HG02938 (cell line): Measurements from ENCODE around the gene FBXO34.
"Not testable (repeated sequence)": the region's sequence is repeated elsewhere in the genome, so short reads cannot be mapped to it uniquely, and the experiment has no call there.

ENCODE experiments used
- ATAC-seq: cut with Tn5 transposase; IDR thresholded peaks from one replicate; pipeline ENCODE4 v1.9.1; 2021; ENCODE audit warnings: mild to moderate bottlenecking, moderate library complexity; ENCODE audit not compliant: unreplicated experiment

Gene FBXO34

GRCh38 chr14:55340482-55340881 lies 69.3 kb downstream of the FBXO34 start:
- no peak for ATAC-seq

GRCh38 chr14:55341781-55342180 lies 70.6 kb downstream of the FBXO34 start:
- ATAC-seq = no peak

- not testable (repeated sequence) for ATAC-seq
These were observed 73.5 kb downstream of the FBXO34 start for GRCh38 chr14:55344582-55345163.

GRCh38 chr14:55347040-55347439 lies 75.8 kb downstream of the FBXO34 start:
- no peak for ATAC-seq

GRCh38 chr14:55347748-55348147 lies 76.5 kb downstream of the FBXO34 start:
- ATAC-seq = no peak

GRCh38 chr14:55348766-55349453 lies 77.7 kb downstream of the FBXO34 start:
- no peak for ATAC-seq

- ATAC-seq = no peak
These were observed 78.3 kb downstream of the FBXO34 start for GRCh38 chr14:55349565-55349964.

GRCh38 chr14:55350461-55350860 lies 79.2 kb downstream of the FBXO34 start:
- no peak for ATAC-seq

- ATAC-seq = no peak
These were observed 79.9 kb downstream of the FBXO34 start for GRCh38 chr14:55351111-55351510.

- no peak for ATAC-seq
These were observed 81.0 kb downstream of the FBXO34 start for GRCh38 chr14:55352201-55352600.

GRCh38 chr14:55353686-55354467 lies 82.7 kb downstream of the FBXO34 start:
- no peak for ATAC-seq

- ATAC-seq = peak; percentile 58
These were observed 83.3 kb downstream of the FBXO34 start for GRCh38 chr14:55354500-55354899.

- ATAC-seq = no peak
These were observed 84.7 kb downstream of the FBXO34 start for GRCh38 chr14:55355922-55356321.

GRCh38 chr14:55356913-55357312 lies 85.7 kb downstream of the FBXO34 start:
- no peak for ATAC-seq

GRCh38 chr14:55359307-55359706 lies 88.1 kb downstream of the FBXO34 start:
- ATAC-seq = no peak

- no peak for ATAC-seq
These were observed 90.0 kb downstream of the FBXO34 start for GRCh38 chr14:55361190-55361589.

GRCh38 chr14:55366271-55366670 lies 95.0 kb downstream of the FBXO34 start:
- no peak for ATAC-seq

GRCh38 chr14:55370883-55371455 lies 99.7 kb downstream of the FBXO34 start:
- ATAC-seq = no peak

GRCh38 chr14:55372423-55372822 lies 101.2 kb downstream of the FBXO34 start:
- no peak for ATAC-seq

GRCh38 chr14:55372825-55373224 lies 101.6 kb downstream of the FBXO34 start:
- ATAC-seq = no peak
